GM19099 (cell line): ENCODE results near the gene ZBTB26.

Source experiments
- POLR2A ChIP-seq: IDR thresholded peaks from 3 replicates; pipeline ENCODE4 v1.6.1; 2011; ENCODE audit warnings: low read depth; ENCODE audit not compliant: insufficient read length; ENCODE audit errors: extremely low read depth

Gene ZBTB26

DNA sequence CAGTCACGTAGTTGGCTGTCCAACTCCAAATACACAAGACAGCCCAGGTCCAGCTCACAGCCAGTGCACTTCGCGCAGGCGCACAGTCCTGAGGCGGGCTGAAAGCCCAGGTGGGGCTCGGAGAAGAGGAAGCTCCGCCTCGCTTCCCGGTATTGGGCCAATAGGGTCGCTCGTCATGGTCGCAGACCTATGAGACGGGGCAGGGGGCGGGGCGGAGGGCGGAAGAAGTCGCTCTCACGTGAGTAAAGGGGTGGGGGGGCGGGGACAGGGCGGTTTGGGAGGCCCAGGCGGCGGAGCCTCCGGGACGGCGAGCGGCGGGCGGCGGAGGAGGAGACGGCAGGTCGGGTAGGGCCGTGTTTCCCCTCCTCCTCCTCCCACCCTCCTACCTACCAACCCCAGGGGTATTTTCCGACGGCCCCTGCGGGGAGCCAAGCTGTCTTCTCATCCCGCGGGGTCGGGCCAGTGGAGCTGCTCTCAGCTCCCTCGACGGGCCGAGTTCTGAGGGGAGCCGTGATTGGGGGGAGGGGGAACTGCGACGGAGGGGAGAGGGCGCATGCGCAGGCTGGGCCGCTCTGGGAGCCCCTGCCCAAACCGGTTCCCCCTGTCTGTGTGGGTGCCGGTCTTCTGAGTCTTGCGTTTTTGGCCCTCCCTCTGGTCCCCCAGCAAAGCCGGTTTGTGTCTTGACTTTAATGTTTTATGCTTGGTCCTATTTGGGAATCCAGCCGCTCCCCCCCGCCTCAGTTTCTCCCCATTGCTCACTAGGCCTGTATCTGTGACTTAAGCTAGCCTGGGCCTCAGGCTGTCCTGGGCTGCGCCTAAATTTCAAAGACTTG lies 9.7 kb upstream of the ZBTB26 start, which contains the start of gene RABGAP1:
RABGAP1 (plus strand) TSS at position 272 of the 833 bp plus-strand sequence. CDS start 16,040 bp downstream, outside the sequence.
- peak; percentile 85 for TF ChIP-seq POLR2A

DNA sequence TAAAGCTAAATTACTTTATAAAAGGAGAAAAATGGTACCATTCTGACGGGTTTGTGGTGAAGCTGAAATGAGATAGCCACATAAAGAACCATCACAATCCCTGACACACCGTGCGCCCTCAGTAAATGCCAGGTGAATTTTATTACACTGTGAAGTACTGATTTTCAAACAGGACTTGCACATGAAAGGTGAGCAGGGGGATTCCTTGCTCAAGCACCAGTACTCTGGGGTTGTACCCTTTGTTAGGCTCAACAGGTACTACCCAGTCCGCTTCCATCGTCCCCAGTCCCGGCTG lies 9.1 kb upstream of the ZBTB26 start:
- no peak for TF ChIP-seq POLR2A

DNA sequence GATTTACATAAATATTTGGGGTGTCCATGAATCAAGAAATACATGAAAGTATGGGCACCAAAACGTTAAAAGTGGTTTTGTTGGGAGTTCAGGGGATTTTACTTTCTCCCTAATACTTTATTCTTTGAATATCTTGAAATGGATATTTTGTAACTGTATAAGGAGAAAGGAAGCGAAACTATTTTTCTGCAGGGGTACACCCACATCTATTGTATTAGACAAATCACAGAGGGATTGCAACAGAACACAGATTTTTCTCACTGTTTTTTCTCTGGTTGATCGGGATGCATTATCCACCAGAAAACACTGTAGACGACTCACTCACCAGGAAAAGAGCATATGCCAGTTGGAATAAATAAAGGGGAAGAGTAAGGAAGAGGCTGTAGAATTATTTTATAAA lies 8.3 kb upstream of the ZBTB26 start:
- no peak for TF ChIP-seq POLR2A

DNA sequence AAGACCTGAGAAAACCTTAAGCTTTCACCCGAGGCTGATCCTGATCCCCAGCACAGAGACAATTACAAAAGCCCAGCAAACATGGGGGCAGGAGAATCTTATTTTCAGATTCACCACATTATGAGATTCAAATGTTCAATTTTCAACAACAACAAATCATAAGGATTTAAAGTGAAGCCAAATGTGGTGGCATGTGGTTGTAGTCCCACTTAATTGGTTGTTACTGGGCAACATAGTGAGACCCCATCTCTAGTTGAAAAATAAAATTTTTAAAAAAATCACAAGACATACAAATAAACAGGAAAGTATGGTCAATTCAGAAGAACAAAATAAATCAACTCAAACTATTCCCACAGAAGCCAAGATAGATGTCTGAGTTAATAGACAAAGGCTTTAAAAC lies 5.6 kb upstream of the ZBTB26 start:
- no peak for TF ChIP-seq POLR2A

GRCh38 chr9:122936464-122936863 lies 5.2 kb upstream of the ZBTB26 start:
- TF ChIP-seq POLR2A = no peak

GRCh38 chr9:122930541-122931225 lies 629 bp downstream of the ZBTB26 start:
- TF ChIP-seq POLR2A = no peak

DNA sequence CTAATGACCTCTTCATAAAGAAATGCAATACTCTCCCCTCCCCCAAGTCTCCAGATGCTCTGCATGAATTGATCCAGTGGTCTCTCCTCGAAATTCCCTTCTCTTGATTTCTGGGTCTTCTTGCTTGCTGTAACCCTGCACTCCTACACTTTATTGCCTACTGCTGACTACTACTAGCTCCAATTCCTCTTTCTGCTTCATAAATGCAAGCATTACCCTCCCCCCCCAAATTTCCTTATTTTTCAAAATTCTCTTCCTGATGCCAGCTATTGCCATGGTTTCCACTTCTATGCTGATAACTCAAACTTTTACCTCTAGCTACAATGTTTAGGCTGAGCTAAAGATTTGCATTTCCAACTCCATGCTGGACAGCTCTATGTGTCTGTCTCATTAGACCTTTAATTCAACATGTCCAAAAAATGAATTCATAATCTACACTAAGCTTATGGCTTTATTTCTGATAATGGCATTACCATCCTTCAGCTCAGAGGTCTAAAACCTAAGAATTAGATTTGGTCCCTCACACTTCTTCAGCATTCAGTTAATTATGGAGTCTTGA lies 1.4 kb downstream of the ZBTB26 start:
- no peak for TF ChIP-seq POLR2A

- TF ChIP-seq POLR2A = no peak
These were observed 7.4 kb downstream of the ZBTB26 start for GRCh38 chr9:122923947-122924346.

GRCh38 chr9:122922713-122923112 lies 8.6 kb downstream of the ZBTB26 start:
- TF ChIP-seq POLR2A = no peak

GRCh38 chr9:122918310-122918709 lies 13.0 kb downstream of the ZBTB26 start:
- no peak for TF ChIP-seq POLR2A

GRCh38 chr9:122912964-122913673 lies 18.2 kb downstream of the ZBTB26 start, which contains the start of gene ZBTB6:
TSS of gene ZBTB6 (minus strand) at chr9:122913323. CDS start at chr9:122912072, 1,251 bp downstream.
- TF ChIP-seq POLR2A = peak; percentile 85

- TF ChIP-seq POLR2A = no peak
These were observed 18.7 kb downstream of the ZBTB26 start for GRCh38 chr9:122912671-122912963.

DNA sequence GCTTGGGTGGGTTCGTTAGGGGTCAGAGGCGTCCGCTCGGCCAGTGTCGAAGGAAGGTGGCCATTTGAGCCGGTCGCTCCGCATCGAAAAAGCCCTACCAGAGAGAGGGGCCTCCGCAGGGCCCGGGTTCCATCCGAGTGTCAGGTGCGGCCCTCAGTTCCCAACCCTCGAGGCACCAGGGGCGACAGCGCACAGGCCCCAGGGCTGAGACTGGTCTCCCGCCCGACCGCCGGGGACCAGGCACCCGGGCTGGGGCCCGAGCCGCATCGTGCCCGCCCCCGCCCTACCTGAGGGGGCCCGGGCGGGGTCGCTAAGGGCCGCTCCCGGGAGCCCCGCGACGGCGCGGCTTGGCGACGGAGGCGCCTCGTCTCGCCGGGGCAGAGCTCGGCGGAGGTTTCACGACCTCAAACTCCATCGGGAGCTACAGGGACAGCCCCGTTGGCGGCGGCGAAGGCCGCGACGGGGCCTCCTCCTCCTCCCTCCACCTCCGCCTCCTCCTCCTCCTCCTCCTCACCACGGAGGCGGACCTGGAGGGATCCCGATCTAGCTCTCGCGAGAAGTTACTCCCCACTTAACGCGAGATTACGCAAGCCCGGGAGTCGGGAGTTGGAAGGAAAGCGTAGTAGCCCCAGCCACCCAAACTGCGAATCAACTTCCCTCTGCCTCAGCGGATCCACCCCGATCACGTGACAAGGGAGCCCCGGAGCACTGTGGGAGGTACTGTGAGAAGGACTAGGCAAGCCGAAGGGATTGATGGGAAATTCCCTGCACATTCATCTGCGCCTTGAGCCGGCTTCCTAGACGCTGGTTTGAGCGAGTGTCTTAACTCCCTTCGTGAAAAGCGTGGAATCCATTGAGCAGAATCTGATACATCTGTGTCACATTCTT lies 26.2 kb downstream of the ZBTB26 start, which contains the start of gene RC3H2:
RC3H2 (minus strand) TSS at position 537 of the 888 bp plus-strand sequence. CDS start 7,850 bp downstream, outside the sequence.
- TF ChIP-seq POLR2A = peak; percentile 96

- TF ChIP-seq POLR2A = no peak
These were observed 26.9 kb downstream of the ZBTB26 start for GRCh38 chr9:122904466-122904822.

- TF ChIP-seq POLR2A = no peak
These were observed 30.5 kb downstream of the ZBTB26 start for GRCh38 chr9:122900791-122901190.

GRCh38 chr9:122897969-122898368 lies 33.3 kb downstream of the ZBTB26 start:
- no peak for TF ChIP-seq POLR2A
